ENCODE data around the gene EEIG1.

Gene EEIG1

GRCh38 chr9:127947841-127948710, 32.7 kb downstream of the EEIG1 start (continued):
- TF ChIP-seq ZSCAN5A (tag by site-specific recombination; IDR thresholded peaks at IDR 0.05) = no peak
- no peak for TF ChIP-seq HOXC10 (CRISPR knock-in tag; IDR thresholded peaks at IDR 0.05)

GRCh38 chr9:127946728-127947127, 34.1 kb downstream of the EEIG1 start:
- Histone ChIP-seq H3K9me3 (ENCODE audit: control insufficient read depth, insufficient read depth, low read depth, low read length) (no peaks in the 10 kb centered on the region), H3K4me3 (ENCODE audit: low read depth, low read length) (no peak overlapping the region), H3K36me3 (ENCODE audit: control insufficient read depth in 2 of 2, insufficient read depth in 1 of 2, low read length in 2 of 2) (peaks cover 0 to 32% of the 10 kb centered on the region in 2 experiments; a peak in 1 of 3 replicates), H3K27ac (ENCODE audit: extremely low read depth, low read depth, low read length) (no peak overlapping the region), H3K4me1 (ENCODE audit: control insufficient read depth, insufficient read depth, low read length) (peaks cover 3% of the 10 kb centered on the region; the same call in 1 of the 2 replicates)
- CTCF ChIA-PET = interaction anchor here (0.6 to 1.8 kb wide), 4 partner anchors 14 to 606 kb away, joined by 3 to 9 read pairs (median 4); no protein-coding TSS in a partner anchor
- POLR2A ChIA-PET = no interaction called here
- TF ChIP-seq SALL2 (tag by site-specific recombination; IDR thresholded peaks at IDR 0.05; ENCODE audit: borderline replicate concordance) (no peak), ZSCAN23 (tag by site-specific recombination; IDR thresholded peaks at IDR 0.05) (no peak), ZNF157 (tag by site-specific recombination; IDR thresholded peaks at IDR 0.05) (no peak), REST (tag by site-specific recombination; IDR thresholded peaks at IDR 0.05) (no peak), ZNF223 (tag by site-specific recombination; IDR thresholded peaks at IDR 0.05) (no peak), INSM2 (tag by site-specific recombination; IDR thresholded peaks at IDR 0.05) (no peak), ZNF701 (tag by site-specific recombination; IDR thresholded peaks at IDR 0.05) (no peak), ZNF202 (tag by site-specific recombination; IDR thresholded peaks at IDR 0.05; ENCODE audit: borderline replicate concordance) (no peak), ELK4 (IDR thresholded peaks at IDR 0.05; ENCODE audit: borderline replicate concordance, low read depth, low read length) (no peak), ZNF571 (tag by site-specific recombination; IDR thresholded peaks at IDR 0.05) (no peak), HOXD13 (CRISPR knock-in tag; IDR thresholded peaks at IDR 0.05; ENCODE audit: borderline replicate concordance) (no peak), ZNF398 (tag by site-specific recombination; IDR thresholded peaks at IDR 0.05) (no peak), KLF9 (tag by site-specific recombination; IDR thresholded peaks at IDR 0.05; ENCODE audit: low read depth) (no peak), WT1 (tag by site-specific recombination; IDR thresholded peaks at IDR 0.05) (no peak), ZNF433 (tag by site-specific recombination; IDR thresholded peaks at IDR 0.05; ENCODE audit: low read depth) (no peak), ZNF677 (tag by site-specific recombination; IDR thresholded peaks at IDR 0.05) (no peak), ZNF513 (tag by site-specific recombination; IDR thresholded peaks at IDR 0.05) (no peak), ZNF645 (tag by site-specific recombination; IDR thresholded peaks at IDR 0.05) (no peak), TCF7L2 (IDR thresholded peaks at IDR 0.05; ENCODE audit: borderline replicate concordance, low read depth, low read length) (no peak)

Measured in HEK293 (cell line).